HCT116 (cell line): ENCODE measurements around the gene MAPKAP1. TPM values are rescaled to one million over a fixed set of nuclear protein-coding genes. Genes with fewer than 3 reads are reported as not detected.

Source experiments
- ATAC-seq: fragments of 200-7000 bp; cut with Tn5 transposase; 2 replicates; pipeline ENCODE4 v1.9.1; 2020; ENCODE audit warnings: mild to moderate bottlenecking, moderate library complexity
- BruUV-seq: library from RNA; stranded (reverse); fragments of 400-500 nt; replicated peaks from 2 replicates; lab custom pipeline; 2021; lab: Mats Ljungman, UMichigan
- CTCF ChIA-PET: fragments of 300-600 bp; sonication (Branson Sonifier 250); formaldehyde crosslinking; loops from one replicate; lab custom pipeline; 2021; ENCODE audit warnings: antibody characterized with exemption; lab: Charles Lee
- POLR2A ChIA-PET: fragments of 300-600, 350-600 bp; sonication (Branson Sonifier 250); formaldehyde crosslinking; loops from one replicate; lab custom pipeline; 2021; ENCODE audit warnings: antibody characterized with exemption; lab: Charles Lee
- RAD21 ChIA-PET, 2 experiments: fragments of 300-600 bp; sonication (Branson Sonifier 250); formaldehyde crosslinking; loops; one replicate each; lab custom pipeline; 2023; ENCODE audit warnings: low total read pairs in 2 of 2; ENCODE audit not compliant: uncharacterized antibody in 2 of 2, unreplicated experiment in 2 of 2, low non-redundant PET in 1 of 2; lab: Charles Lee
- DNase-seq: peaks from one replicate; pipeline ENCODE4 v3.0.0-alpha.2; 2010; ENCODE audit warnings: low read depth, low spot score
- H2AFZ ChIP-seq: fragments of 200-600 bp; shearing (Covaris generic), sonication (generic); 2 replicates; pipeline ENCODE4 v1.6.1; 2017; ENCODE audit warnings: low read depth, mixed run types, mixed read lengths, antibody characterized with exemption, low read length; ENCODE audit not compliant: poor library complexity, severe bottlenecking
- H3K27ac ChIP-seq: 2 replicates; pipeline ENCODE4 v1.5.1; 2012; ENCODE audit warnings: low read depth, low read length
- H3K27me3 ChIP-seq: fragments of 200-600 bp; sonication (generic); 2 replicates; pipeline ENCODE4 v1.6.1; 2016; ENCODE audit warnings: mixed run types, low read length, mixed read lengths; ENCODE audit not compliant: insufficient read depth
- H3K36me3 ChIP-seq, 2 experiments: fragments of 200-500 bp in 1 of 2; fragments of 200-600 bp in 1 of 2; sonication (Bioruptor generic) in 1 of 2; sonication (generic) in 1 of 2; 2 replicates each; pipeline versions ENCODE4 v1.5.1 to v1.6.1; 2014 to 2016; ENCODE audit warnings: low read length in 2 of 2, inconsistent platforms in 1 of 2, mixed read lengths in 1 of 2, mixed run types in 1 of 2; ENCODE audit not compliant: insufficient read depth in 2 of 2, control insufficient read depth in 1 of 2
- H3K4me1 ChIP-seq, 2 experiments: fragments of 200-600 bp in 1 of 2; sonication (generic) in 1 of 2; 2 replicates each; pipeline versions ENCODE4 v1.5.1 to v1.6.1; 2012 to 2017; ENCODE audit warnings: low read length in 2 of 2, inconsistent platforms in 1 of 2, mild to moderate bottlenecking in 1 of 2, mixed read lengths in 1 of 2, mixed run types in 1 of 2, moderate library complexity in 1 of 2; ENCODE audit not compliant: insufficient read depth in 2 of 2, control insufficient read depth in 1 of 2
- H3K4me2 ChIP-seq: fragments of 200-600 bp; sonication (generic); 2 replicates; pipeline ENCODE4 v1.6.1; 2017; ENCODE audit warnings: mixed run types, low read length, mixed read lengths
- H3K4me3 ChIP-seq, 2 experiments: fragments of 200-600 bp in 1 of 2; sonication (generic) in 1 of 2; replicated peaks in 1 of 2; 2 replicates each; pipeline ENCODE4 v1.5.1; 2011 to 2016; ENCODE audit warnings: low read length in 2 of 2, control low read depth in 1 of 2, low read depth in 1 of 2, mild to moderate bottlenecking in 1 of 2, mixed read lengths in 1 of 2, mixed run types in 1 of 2
- H3K79me2 ChIP-seq: fragments of 200-600 bp; sonication (generic); 2 replicates; pipeline ENCODE4 v1.6.1; 2017; ENCODE audit warnings: mild to moderate bottlenecking, mixed run types, low read length, moderate library complexity, mixed read lengths; ENCODE audit not compliant: insufficient read depth
- H3K9ac ChIP-seq: fragments of 200-600 bp; sonication (generic); 2 replicates; pipeline ENCODE4 v1.6.1; 2016; ENCODE audit warnings: low read length, mixed read lengths
- H3K9me2 ChIP-seq: fragments of 200-600 bp; sonication (generic), shearing (Covaris generic); 2 replicates; pipeline ENCODE4 v1.6.1; 2017; ENCODE audit warnings: mixed run types, mild to moderate bottlenecking, moderate library complexity; ENCODE audit not compliant: insufficient read depth
- H3K9me3 ChIP-seq, 2 experiments: fragments of 200-500 bp in 1 of 2; fragments of 200-600 bp in 1 of 2; sonication (Bioruptor generic) in 1 of 2; sonication (generic) in 1 of 2; 2 replicates each; pipeline ENCODE4 v1.6.1; 2014 to 2017; ENCODE audit warnings: low read length in 2 of 2, mixed read lengths in 2 of 2, inconsistent platforms in 1 of 2, low read depth in 1 of 2, mild to moderate bottlenecking in 1 of 2, mixed run types in 1 of 2, moderate library complexity in 1 of 2; ENCODE audit not compliant: control insufficient read depth in 1 of 2, insufficient read depth in 1 of 2
- H4K20me1 ChIP-seq: fragments of 200-600 bp; sonication (generic), shearing (Covaris generic); 2 replicates; pipeline ENCODE4 v1.6.1; 2017; ENCODE audit warnings: mixed run types, mild to moderate bottlenecking, moderate library complexity; ENCODE audit not compliant: insufficient read depth
- CBX3 ChIP-seq: IDR thresholded peaks from 2 replicates; pipeline ENCODE4 v1.6.1; 2012; ENCODE audit warnings: low read depth
- EGR1 ChIP-seq: IDR thresholded peaks from 2 replicates; pipeline ENCODE4 v1.6.1; 2012; ENCODE audit warnings: low read depth
- ELF1 ChIP-seq: IDR thresholded peaks from 2 replicates; pipeline ENCODE4 v1.6.1; 2012; ENCODE audit warnings: low read depth, borderline replicate concordance
- POLR2AphosphoS5 ChIP-seq: IDR thresholded peaks from 2 replicates; pipeline ENCODE4 v1.6.1; 2011; ENCODE audit warnings: mild to moderate bottlenecking, low read depth, low read length, moderate library complexity
- SIN3A ChIP-seq: IDR thresholded peaks from 2 replicates; pipeline ENCODE4 v1.6.1; 2012; ENCODE audit warnings: low read depth
- ZNF274 ChIP-seq: fragments of 200-500 bp; sonication (Bioruptor generic); IDR thresholded peaks from 2 replicates; pipeline ENCODE4 v1.6.1; 2014; ENCODE audit warnings: mild to moderate bottlenecking, low read depth, low read length, inconsistent platforms
- intact Hi-C: fragments of 100-400 bp; cut with micrococcal nuclease; formaldehyde crosslinking; loops from 2 replicates; pipeline ENCODE4 v1.10.0; 2022
- total RNA-seq: library from RNA; stranded (reverse); gene quantifications from one replicate; pipeline ENCODE4 v1.2.1, GENCODE V29; 2021; ENCODE audit not compliant: unreplicated experiment
- TF ChIP-seq, protein P1 (sequence below): IDR thresholded peaks from 2 replicates; pipeline ENCODE4 v1.6.1; 2011; ENCODE audit warnings: mild to moderate bottlenecking, low read length, moderate library complexity; ENCODE audit not compliant: insufficient replicate concordance; ENCODE audit errors: extremely low read depth

The MAPKAP1 gene
- total RNA-seq, 1 experiment from 2014 or later: 72.5 TPM

DNA sequence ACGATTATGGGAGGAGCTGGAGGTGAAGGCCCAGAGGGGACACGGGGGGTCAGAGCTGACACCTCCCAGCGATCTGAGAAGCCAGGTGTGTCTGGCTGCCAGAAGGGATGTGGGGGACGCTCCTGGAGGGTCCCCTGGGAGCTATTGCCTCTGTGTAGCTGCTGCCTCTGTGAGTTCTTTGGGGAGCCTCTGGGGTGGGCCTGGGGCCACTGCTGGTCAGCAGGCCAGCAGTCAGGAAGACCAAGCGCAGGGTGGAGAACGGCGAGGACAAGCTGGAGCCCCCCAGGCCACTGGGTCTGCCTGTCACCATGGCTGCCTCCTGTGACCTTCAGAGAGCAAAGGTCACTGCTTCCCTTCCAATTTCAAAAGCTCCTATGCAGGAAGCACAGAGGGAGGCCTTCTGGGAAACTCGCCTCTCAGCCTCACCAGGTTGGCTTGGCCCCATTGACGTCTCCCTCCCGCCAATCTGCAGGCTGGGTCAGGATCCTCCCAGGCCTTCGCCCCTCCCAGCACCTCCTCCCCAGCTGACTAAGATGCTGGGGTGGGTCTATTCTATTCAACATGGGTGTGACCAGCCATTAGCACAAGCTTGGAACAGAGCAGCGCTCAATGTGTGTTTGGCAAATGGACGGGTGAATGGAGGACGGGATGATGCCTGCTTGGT is 319.0 kb downstream of the MAPKAP1 start:
- no peak for DNase-seq
- no peak overlapping the region for H3K9ac ChIP-seq
- H3K9me3 ChIP-seq: no peaks in the 10 kb centered on the region
- H4K20me1 ChIP-seq: no peaks in the 10 kb centered on the region
- ChIA-PET POLR2A (no interaction called here), RAD21 (no interaction called here), CTCF (interaction anchor here (1.5 kb wide), 1 partner anchor 11 kb away, joined by 3 read pairs; no protein-coding TSS in a partner anchor)
- no TSS peak for BruUV-seq
- H3K4me1 ChIP-seq: peaks cover 0 to 3% of the 10 kb centered on the region in 2 experiments; a peak in 1 of 4 replicates
- H3K79me2 ChIP-seq: no peaks in the 10 kb centered on the region
- no peak overlapping the region for H3K4me3 ChIP-seq
- H3K9me2 ChIP-seq: no peaks in the 10 kb centered on the region
- H3K27ac ChIP-seq: no peak overlapping the region
- no peak for TF ChIP-seq EGR1
- TF ChIP-seq ELF1: no peak
- TF ChIP-seq, protein P1, sequence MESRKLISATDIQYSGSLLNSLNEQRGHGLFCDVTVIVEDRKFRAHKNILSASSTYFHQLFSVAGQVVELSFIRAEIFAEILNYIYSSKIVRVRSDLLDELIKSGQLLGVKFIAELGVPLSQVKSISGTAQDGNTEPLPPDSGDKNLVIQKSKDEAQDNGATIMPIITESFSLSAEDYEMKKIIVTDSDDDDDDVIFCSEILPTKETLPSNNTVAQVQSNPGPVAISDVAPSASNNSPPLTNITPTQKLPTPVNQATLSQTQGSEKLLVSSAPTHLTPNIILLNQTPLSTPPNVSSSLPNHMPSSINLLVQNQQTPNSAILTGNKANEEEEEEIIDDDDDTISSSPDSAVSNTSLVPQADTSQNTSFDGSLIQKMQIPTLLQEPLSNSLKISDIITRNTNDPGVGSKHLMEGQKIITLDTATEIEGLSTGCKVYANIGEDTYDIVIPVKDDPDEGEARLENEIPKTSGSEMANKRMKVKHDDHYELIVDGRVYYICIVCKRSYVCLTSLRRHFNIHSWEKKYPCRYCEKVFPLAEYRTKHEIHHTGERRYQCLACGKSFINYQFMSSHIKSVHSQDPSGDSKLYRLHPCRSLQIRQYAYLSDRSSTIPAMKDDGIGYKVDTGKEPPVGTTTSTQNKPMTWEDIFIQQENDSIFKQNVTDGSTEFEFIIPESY: no peak
- no peak for TF ChIP-seq CBX3
- TF ChIP-seq SIN3A: no peak
- TF ChIP-seq POLR2AphosphoS5: no peak
- no peak for TF ChIP-seq ZNF274
- intact Hi-C loops: no loop called here
- H2AFZ ChIP-seq: no peak overlapping the region
- H3K27me3 ChIP-seq: no peaks in the 10 kb centered on the region
- no peaks in the 10 kb centered on the region for H3K36me3 ChIP-seq
- H3K4me2 ChIP-seq: no peak overlapping the region
- ATAC-seq: no peak

Other genes with a start within 250 kb of the MAPKAP1 start
- gene PBX3, start 40.2 kb upstream of the MAPKAP1 start, total RNA-seq: 13.5 TPM